Astrocyte of the spinal cord (primary cell): Measurements from ENCODE around the gene PYROXD2.

ENCODE experiments used
- DNase-seq: peaks from one replicate; pipeline ENCODE4 v3.0.0; 2011; ENCODE audit warnings: low read depth, low spot score
- H3K4me3 ChIP-seq: 2 replicates; pipeline ENCODE4 v1.5.1; 2011; ENCODE audit warnings: low read depth, mild to moderate bottlenecking, low read length, moderate library complexity
- CTCF ChIP-seq: IDR thresholded peaks from 2 replicates; pipeline ENCODE4 v1.5.1; 2012; ENCODE audit warnings: low read depth, mild to moderate bottlenecking, low read length, inconsistent platforms
- in situ Hi-C: cut with HindIII; loops from 2 replicates; pipeline ENCODE4 v1.10.0; 2017; ENCODE audit warnings: low sequenced_read_pairs

The PYROXD2 gene

GRCh38 chr10:98422182-98422581, 7.2 kb upstream of the PYROXD2 start:
- DNase-seq = no peak
- in situ Hi-C loops = no loop called here
- no peak for TF ChIP-seq CTCF
- no peak overlapping the region for H3K4me3 ChIP-seq

DNA sequence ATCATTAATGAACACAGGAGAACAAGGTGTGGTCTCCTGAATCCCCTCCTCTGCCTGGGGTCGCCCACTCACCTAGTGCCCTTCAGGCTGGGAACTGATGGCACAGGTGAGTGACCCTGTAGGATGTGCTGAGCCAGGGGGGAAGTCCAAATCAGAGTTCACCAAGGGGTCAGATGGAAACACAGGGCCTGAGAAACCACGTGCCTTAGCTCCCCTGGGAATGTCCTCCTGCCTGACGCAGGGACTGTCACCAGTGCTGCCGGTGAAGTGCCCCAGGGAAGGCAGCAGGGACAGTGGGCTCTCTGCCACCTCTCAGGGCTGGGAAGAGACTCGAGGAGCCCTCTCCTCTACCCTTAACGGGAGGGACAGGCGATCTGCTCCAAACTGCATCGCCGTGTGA, 5.8 kb upstream of the PYROXD2 start:
- DNase-seq = no peak
- no peak overlapping the region for H3K4me3 ChIP-seq
- TF ChIP-seq CTCF = no peak
- in situ Hi-C loops = no loop called here

- DNase-seq = no peak
- in situ Hi-C loops = no loop called here
- no peak overlapping the region for H3K4me3 ChIP-seq
- TF ChIP-seq CTCF = no peak
Measured at GRCh38 chr10:98419469-98420261, 4.7 kb upstream of the PYROXD2 start.

GRCh38 chr10:98418665-98419468, 3.9 kb upstream of the PYROXD2 start:
- no peak overlapping the region for H3K4me3 ChIP-seq
- in situ Hi-C loops = no loop called here
- no peak for TF ChIP-seq CTCF
- no peak for DNase-seq

GRCh38 chr10:98417973-98418664, 3.1 kb upstream of the PYROXD2 start:
- no peak overlapping the region for H3K4me3 ChIP-seq
- TF ChIP-seq CTCF = no peak
- in situ Hi-C loops = no loop called here
- DNase-seq = no peak

GRCh38 chr10:98417481-98417959, 2.5 kb upstream of the PYROXD2 start:
- in situ Hi-C loops = no loop called here
- TF ChIP-seq CTCF = no peak
- H3K4me3 ChIP-seq = no peak overlapping the region
- DNase-seq = no peak
